ENCODE data around the gene DIS3L2.

DIS3L2 gene

GRCh38 chr2:232104076-232104646 lies 142.6 kb downstream of the DIS3L2 start:
- no peak for TF ChIP-seq SIN3A (IDR thresholded peaks at IDR 0.05; ENCODE audit: borderline replicate concordance, insufficient read depth, low read length)
- no peak for TF ChIP-seq TAF1 (IDR thresholded peaks at IDR 0.05; ENCODE audit: borderline replicate concordance, insufficient read depth, low read length)
- TF ChIP-seq FOXP2 (optimal IDR thresholded peaks at IDR 0.05; ENCODE audit: borderline replicate concordance, extremely low read depth, extremely low read length, insufficient read depth) = no peak
- no peak for TF ChIP-seq POLR2AphosphoS5 (IDR thresholded peaks at IDR 0.05; ENCODE audit: low read depth, low read length)
- TF ChIP-seq REST (IDR thresholded peaks at IDR 0.05; ENCODE audit: insufficient read depth in 1 of 2, low read depth in 2 of 2, low read length in 2 of 2) = no peak

- no peak for TF ChIP-seq SIN3A (IDR thresholded peaks at IDR 0.05; ENCODE audit: borderline replicate concordance, insufficient read depth, low read length)
- TF ChIP-seq TAF1 (IDR thresholded peaks at IDR 0.05; ENCODE audit: borderline replicate concordance, insufficient read depth, low read length) = no peak
These were observed 150.0 kb downstream of the DIS3L2 start for GRCh38 chr2:232111551-232111950.

GRCh38 chr2:232113821-232114220 lies 152.3 kb downstream of the DIS3L2 start:
- TF ChIP-seq FOXP2 (optimal IDR thresholded peaks at IDR 0.05; ENCODE audit: borderline replicate concordance, extremely low read depth, extremely low read length, insufficient read depth) = no peak
- no peak for TF ChIP-seq POLR2AphosphoS5 (IDR thresholded peaks at IDR 0.05; ENCODE audit: low read depth, low read length)
- no peak for TF ChIP-seq SIN3A (IDR thresholded peaks at IDR 0.05; ENCODE audit: borderline replicate concordance, insufficient read depth, low read length)
- no peak for TF ChIP-seq REST (IDR thresholded peaks at IDR 0.05; ENCODE audit: insufficient read depth in 1 of 2, low read depth in 2 of 2, low read length in 2 of 2)
- no peak for TF ChIP-seq TAF1 (IDR thresholded peaks at IDR 0.05; ENCODE audit: borderline replicate concordance, insufficient read depth, low read length)

GRCh38 chr2:232116852-232117251 lies 155.3 kb downstream of the DIS3L2 start:
- TF ChIP-seq REST (IDR thresholded peaks at IDR 0.05; ENCODE audit: insufficient read depth in 1 of 2, low read depth in 2 of 2, low read length in 2 of 2) (no peak), POLR2AphosphoS5 (IDR thresholded peaks at IDR 0.05; ENCODE audit: low read depth, low read length) (no peak), FOXP2 (optimal IDR thresholded peaks at IDR 0.05; ENCODE audit: borderline replicate concordance, extremely low read depth, extremely low read length, insufficient read depth) (no peak), TAF1 (IDR thresholded peaks at IDR 0.05; ENCODE audit: borderline replicate concordance, insufficient read depth, low read length) (no peak), SIN3A (IDR thresholded peaks at IDR 0.05; ENCODE audit: borderline replicate concordance, insufficient read depth, low read length) (no peak)

GRCh38 chr2:232117413-232117812 lies 155.9 kb downstream of the DIS3L2 start:
- no peak for TF ChIP-seq SIN3A (IDR thresholded peaks at IDR 0.05; ENCODE audit: borderline replicate concordance, insufficient read depth, low read length)
- TF ChIP-seq FOXP2 (optimal IDR thresholded peaks at IDR 0.05; ENCODE audit: borderline replicate concordance, extremely low read depth, extremely low read length, insufficient read depth) = no peak
- no peak for TF ChIP-seq REST (IDR thresholded peaks at IDR 0.05; ENCODE audit: insufficient read depth in 1 of 2, low read depth in 2 of 2, low read length in 2 of 2)
- TF ChIP-seq POLR2AphosphoS5 (IDR thresholded peaks at IDR 0.05; ENCODE audit: low read depth, low read length) = no peak
- TF ChIP-seq TAF1 (IDR thresholded peaks at IDR 0.05; ENCODE audit: borderline replicate concordance, insufficient read depth, low read length) = no peak

Data from PFSK-1 (cell line).